HG02973 (cell line): ENCODE data around the gene CIRBP.

Experiments
- ATAC-seq: cut with Tn5 transposase; IDR thresholded peaks from one replicate; pipeline ENCODE4 v1.9.1; 2021; ENCODE audit warnings: moderate library complexity; ENCODE audit not compliant: unreplicated experiment

Gene CIRBP

GRCh38 chr19:1269065-1269477 lies at the start of gene CIRBP:
TSS of gene CIRBP (plus strand) at chr19:1269332. CDS start at chr19:1270934, 1,602 bp downstream.
- peak; percentile 44 for ATAC-seq

DNA sequence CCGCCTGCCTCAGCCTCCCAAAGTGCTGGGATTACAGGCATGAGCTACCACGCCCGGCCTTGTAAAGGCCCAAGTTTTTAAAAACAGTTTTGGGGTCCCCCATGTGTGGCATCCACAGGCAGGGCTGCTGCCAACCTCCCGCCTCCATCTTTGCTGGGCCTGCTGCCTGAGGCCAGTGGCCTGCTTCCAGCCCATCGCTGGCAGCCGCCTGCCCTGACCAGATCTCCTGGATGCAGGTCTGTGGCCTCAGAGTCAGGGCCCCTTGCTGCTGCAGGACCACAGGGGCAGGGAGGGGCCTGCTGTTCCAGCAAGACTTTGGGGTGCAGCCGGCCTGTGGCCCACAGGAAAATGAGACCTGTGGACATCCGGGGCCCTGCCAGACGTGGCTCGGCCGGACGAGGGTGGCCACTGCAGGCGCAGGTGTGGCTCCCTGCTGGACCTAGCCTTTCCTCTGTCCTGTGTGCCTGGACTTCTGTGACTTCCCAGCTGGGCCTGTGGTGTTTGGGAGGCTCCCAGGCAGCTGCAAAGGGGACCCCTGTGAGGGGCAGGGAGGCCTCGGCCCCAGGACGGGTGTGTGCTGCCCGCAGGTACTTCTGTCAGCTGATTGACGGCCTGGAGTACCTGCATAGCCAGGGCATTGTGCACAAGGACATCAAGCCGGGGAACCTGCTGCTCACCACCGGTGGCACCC lies 49.2 kb upstream of the CIRBP start:
- no peak for ATAC-seq

DNA sequence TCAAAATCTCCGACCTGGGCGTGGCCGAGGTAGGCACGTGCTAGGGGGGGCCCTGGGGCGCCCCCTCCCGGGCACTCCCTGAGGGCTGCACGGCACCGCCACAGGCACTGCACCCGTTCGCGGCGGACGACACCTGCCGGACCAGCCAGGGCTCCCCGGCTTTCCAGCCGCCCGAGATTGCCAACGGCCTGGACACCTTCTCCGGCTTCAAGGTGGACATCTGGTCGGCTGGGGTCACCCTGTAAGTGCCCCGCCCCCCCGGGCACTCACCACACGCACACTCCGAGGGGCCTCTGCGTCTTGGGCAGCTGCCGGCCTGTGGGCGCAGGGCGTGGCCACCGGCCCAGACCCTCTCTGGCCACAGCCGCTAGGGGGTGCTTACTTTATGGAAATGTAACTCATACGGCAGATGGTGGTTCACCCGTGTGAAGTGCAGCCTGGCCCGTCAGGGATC lies 48.6 kb upstream of the CIRBP start:
- ATAC-seq = no peak

DNA sequence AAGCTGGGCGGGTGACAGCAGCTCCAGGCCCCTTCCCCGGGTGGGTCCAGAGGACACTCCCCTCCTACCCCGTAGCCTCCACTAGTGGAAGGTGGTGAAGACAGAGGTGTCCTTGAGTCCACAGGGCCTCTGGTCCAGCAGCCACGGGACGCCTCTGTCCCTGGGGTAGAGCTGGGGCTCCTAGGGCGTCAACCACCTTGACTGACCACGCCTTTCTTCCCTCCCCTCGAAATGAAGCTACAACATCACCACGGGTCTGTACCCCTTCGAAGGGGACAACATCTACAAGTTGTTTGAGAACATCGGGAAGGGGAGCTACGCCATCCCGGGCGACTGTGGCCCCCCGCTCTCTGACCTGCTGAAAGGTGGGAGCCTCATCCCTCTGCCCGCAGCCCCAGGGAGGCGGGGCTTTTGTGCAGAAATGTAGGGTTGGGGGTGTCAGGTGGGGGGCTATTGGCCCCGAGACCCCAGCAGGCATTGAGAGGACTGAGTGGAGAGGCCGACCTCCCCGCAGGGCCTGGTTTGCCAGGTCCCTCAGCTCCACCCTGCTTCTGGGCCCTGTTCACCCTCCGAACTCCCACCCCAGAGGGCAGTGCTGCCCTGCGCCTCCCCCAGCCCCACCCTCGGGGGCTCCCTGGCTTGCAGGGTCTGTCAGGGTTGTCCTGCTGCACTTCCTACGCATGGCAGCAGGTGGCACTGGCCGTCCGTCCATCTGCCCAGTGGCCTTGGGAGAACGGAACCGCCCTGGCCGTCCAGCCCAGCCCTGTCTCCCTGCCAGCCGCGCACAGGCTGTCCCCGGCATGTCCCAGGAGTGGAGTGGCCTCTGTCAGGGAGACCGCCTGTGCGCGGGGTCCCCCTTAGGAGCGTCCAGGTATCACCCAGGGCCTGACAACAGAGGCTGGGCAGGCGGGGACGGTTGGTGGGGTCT lies 47.9 kb upstream of the CIRBP start:
- ATAC-seq = no peak

GRCh38 chr19:1221904-1222255 lies 47.3 kb upstream of the CIRBP start:
- ATAC-seq = no peak

DNA sequence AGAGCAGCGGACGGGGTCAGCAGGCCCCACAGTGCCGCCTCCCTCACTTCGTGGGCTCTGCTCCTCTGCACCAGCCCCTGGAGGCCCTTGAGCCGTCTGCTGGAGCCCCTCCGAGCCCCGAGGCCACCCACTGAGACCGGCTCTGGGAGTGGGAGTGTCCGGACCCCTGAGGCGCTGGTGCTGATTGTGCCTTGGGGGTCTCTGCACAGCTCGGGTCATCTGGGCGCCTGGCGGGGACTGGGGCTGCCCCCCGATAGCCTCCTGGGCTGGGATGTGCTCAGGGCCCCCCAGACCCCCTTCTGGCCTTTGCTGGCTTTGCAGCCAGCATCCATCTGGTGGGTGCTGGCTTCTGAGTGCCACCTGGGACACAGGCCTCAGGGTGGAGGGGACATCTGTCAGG lies 46.7 kb upstream of the CIRBP start:
- no peak for ATAC-seq

DNA sequence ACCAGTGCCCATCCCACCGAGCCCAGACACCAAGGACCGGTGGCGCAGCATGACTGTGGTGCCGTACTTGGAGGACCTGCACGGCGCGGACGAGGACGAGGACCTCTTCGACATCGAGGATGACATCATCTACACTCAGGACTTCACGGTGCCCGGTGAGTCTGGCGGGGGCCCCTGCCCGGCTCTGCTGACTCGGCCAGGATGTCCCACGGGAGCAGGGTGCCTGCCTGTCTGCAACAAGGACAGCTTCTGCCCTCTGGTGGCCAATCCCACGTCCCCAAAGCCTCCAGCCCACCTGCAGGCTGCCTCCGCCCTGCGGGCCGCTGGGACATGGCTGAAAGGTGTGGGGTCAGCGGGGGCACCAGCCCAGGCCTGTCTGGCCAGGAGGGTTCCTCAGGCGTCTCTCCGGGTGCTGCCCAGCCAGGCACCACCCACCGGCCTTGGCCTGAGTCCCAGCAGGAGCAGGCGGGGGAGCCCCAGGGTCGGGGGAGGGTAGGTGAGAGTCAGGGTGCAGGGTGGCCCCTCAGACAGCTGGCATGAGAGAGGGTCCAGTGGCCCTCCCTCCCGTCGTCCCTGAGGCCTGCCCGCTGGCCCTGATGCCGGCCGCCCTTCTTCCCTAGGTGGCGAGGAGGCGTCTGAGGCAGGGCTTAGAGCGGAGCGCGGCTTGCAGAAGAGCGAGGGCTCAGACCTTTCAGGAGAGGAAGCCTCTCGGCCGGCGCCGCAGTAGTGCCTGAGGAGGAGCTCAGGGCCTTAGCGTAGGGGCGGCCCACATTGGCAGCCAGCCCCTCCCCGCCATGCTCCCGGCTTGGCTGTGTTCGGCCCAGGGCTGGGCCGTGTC lies 45.9 kb upstream of the CIRBP start:
- no peak for ATAC-seq

GRCh38 chr19:1224047-1224825 lies 44.9 kb upstream of the CIRBP start:
- ATAC-seq = no peak

DNA sequence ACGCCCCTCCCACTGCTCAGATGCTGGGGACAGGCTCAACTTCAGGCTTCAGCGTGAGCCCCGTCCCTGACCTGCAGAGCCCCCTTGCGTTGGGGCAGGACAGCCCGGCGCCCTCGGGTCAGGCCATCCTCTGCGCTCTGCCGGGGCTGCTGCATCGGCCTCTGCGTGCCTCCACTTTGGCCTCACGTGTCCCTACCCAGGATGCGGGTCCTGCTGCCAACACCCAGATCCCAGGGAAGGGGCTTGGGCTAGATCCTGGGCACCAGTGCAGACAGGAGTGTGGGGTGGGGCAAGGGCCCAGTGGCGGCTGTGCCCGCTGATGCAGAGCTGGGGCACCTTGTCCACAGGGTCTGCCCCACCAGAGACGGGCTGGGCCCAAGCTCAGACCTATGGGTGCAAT lies 44.3 kb upstream of the CIRBP start:
- no peak for ATAC-seq

- ATAC-seq = no peak
Measured at GRCh38 chr19:1225440-1226226, 43.5 kb upstream of the CIRBP start.

DNA sequence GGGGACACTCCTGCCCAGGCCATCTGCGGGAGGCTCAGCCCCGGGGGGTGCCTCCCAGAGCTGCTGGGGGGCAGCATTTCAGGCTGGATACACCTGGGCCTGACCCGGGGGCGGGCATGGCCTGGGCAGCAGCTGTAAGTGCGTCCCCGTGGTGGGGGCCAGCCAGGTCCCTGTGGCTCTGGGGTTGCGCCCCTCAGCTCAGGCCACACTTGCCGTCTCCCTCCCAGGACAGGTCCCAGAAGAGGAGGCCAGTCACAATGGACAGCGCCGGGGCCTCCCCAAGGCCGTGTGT lies 43.0 kb upstream of the CIRBP start:
- no peak for ATAC-seq

GRCh38 chr19:1226522-1227303 lies 42.4 kb upstream of the CIRBP start:
- ATAC-seq = no peak

DNA sequence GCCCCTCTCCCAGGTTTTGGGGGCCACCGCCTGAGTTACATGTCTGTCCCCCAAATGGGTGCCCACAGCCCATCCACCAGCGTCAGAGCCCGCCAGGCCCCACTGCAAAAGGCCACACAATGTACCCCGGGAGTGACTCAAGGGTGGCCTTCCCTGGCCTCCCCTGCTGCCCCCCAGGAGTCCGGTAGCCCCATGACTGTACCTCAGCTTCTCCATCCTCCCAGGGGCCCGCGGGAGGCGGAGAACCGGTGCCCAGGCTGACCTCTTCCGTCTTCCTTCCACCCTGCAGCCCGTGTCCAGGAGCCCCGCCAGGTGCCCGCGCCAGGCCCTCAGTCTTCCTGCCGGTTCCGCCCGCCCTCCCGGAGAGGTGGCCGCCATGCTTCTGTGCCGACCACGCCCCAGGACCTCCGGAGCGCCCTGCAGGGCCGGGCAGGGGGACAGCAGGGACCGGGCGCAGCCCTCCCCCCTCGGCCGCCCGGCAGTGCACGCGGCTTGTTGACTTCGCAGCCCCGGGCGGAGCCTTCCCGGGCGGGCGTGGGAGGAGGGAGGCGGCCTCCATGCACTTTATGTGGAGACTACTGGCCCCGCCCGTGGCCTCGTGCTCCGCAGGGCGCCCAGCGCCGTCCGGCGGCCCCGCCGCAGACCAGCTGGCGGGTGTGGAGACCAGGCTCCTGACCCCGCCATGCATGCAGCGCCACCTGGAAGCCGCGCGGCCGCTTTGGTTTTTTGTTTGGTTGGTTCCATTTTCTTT lies 41.7 kb upstream of the CIRBP start:
- no peak for ATAC-seq

DNA sequence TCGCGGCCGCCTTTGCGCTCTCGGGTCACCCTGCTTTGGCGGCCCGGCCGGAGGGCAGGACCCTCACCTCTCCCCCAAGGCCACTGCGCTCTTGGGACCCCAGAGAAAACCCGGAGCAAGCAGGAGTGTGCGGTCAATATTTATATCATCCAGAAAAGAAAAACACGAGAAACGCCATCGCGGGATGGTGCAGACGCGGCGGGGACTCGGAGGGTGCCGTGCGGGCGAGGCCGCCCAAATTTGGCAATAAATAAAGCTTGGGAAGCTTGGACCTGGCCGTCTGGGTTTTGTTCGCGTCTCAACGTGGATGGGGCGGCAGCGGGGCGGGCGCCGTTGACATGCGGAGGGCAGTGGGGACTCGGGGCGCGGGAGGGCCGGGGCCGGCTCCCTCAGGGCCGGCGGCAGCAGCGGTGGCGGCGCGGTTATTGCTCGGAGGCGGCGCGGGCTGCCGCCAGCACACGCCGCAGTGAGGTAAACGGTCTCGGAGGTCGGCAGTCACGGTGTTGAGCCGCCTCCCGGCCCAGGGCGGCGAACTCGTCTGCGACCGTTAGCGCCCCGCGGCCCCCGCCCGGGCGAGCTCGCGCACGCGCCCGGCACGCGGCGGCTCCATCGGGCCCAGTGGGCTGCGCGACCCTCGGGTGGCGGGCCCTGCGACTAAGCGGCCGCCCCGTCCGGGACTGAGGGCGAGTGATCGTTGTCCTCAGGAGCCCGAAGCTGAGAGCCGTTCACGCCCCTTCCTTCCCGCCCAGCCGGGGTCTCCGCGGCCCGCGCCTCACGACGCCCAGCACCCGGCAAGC lies 40.8 kb upstream of the CIRBP start:
- ATAC-seq = no peak

DNA sequence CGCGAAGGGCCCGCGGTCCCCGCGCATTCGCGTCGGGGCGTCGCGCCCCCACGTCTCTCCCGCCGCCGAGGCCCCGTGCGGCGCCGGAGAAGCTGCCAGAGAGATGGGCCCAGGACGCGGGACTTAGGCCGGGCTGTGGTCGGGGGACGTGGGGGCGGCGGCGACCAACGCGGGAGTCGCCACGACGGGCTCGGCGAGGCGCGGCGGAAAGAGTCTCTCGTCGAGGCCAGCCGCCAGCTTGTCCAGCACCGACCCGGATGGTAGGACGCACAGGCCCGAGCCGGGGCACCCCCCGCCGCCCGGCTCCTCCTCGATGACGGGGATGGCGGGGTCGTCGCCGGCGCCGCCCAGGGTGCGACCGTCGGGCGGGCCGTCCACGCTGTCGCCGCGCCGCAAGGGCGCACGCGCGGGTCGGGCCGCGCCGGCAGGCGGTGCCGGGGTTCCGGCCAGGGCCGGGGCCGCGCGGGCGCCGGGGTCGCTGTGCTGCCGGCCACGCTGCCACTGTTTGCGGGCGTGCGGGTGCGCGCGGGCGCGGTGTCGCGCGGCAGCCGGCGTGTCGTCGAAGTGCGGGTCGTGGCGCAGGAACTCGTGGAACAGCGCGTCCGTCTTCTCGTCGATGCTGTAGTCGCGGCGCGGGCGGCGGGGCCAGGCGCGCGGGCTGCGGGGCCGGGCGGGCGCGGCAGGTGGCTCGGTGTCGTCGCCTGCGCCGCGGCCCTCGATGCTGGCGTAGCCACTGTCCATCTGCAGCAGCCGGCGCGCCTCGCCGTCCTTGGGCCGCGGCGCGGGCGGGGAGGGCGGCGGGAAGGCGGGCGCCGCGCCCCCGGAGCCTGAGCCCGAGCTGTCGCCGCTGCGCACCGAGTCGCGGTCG lies 39.8 kb upstream of the CIRBP start:
- ATAC-seq = no peak

- ATAC-seq = no peak
Measured at GRCh38 chr19:1229924-1230782, 39.0 kb upstream of the CIRBP start.
